IMR-90 (cell line): ENCODE measurements around the gene GRM2.
"Not testable (repeated sequence)": the region's sequence is repeated elsewhere in the genome, so short reads cannot be mapped to it uniquely, and the experiment has no call there.

Experiments used
- BHLHE40 ChIP-seq: fragments of 150-350 bp; IDR thresholded peaks from 2 replicates; pipeline ENCODE4 v1.6.1; 2016; ENCODE audit warnings: mild to moderate bottlenecking, low read depth, low read length
- CHD1 ChIP-seq: IDR thresholded peaks from 2 replicates; pipeline ENCODE4 v1.6.1; 2012; ENCODE audit warnings: low read depth, low read length, improper control_type of control experiment
- FOS ChIP-seq: fragments of 150-350 bp; IDR thresholded peaks from 2 replicates; pipeline ENCODE4 v1.6.1; 2016; ENCODE audit warnings: low read depth, low read length
- MAFK ChIP-seq: IDR thresholded peaks from 2 replicates; pipeline ENCODE4 v1.6.1; 2012; ENCODE audit warnings: low read depth, low read length, improper control_type of control experiment
- MAZ ChIP-seq: IDR thresholded peaks from 2 replicates; pipeline ENCODE4 v1.6.1; 2012; ENCODE audit warnings: low read depth, mild to moderate bottlenecking, low read length, improper control_type of control experiment, moderate library complexity, borderline replicate concordance
- MXI1 ChIP-seq: IDR thresholded peaks from 2 replicates; pipeline ENCODE4 v1.6.1; 2012; ENCODE audit warnings: low read depth, mild to moderate bottlenecking, low read length, moderate library complexity, borderline replicate concordance
- POLR2A ChIP-seq: IDR thresholded peaks from 2 replicates; pipeline ENCODE4 v1.6.1; 2012; ENCODE audit warnings: mild to moderate bottlenecking, low read depth, low read length
- RAD21 ChIP-seq: IDR thresholded peaks from 2 replicates; pipeline ENCODE4 v1.6.1; 2012; ENCODE audit warnings: low read length, improper control_type of control experiment
- RCOR1 ChIP-seq: IDR thresholded peaks from 2 replicates; pipeline ENCODE4 v1.6.1; 2012; ENCODE audit warnings: mild to moderate bottlenecking, low read length, improper control_type of control experiment; ENCODE audit not compliant: insufficient replicate concordance
- RFX5 ChIP-seq: IDR thresholded peaks from 2 replicates; pipeline ENCODE4 v1.8.0; 2012; ENCODE audit warnings: low read depth, mild to moderate bottlenecking, low read length, moderate library complexity
- SMC3 ChIP-seq: fragments of 150-350 bp; IDR thresholded peaks from 2 replicates; pipeline ENCODE4 v1.6.1; 2016; ENCODE audit warnings: low read depth, mild to moderate bottlenecking, antibody characterized with exemption, low read length, moderate library complexity
- TF ChIP-seq, protein P1 (sequence below): conservative IDR thresholded peaks from 2 replicates; pipeline ENCODE4 v1.5.1; 2012; ENCODE audit warnings: mild to moderate bottlenecking, low read depth, low read length, improper control_type of control experiment
- TF ChIP-seq, protein P2 (sequence below): fragments of 150-350 bp; IDR thresholded peaks from 2 replicates; pipeline ENCODE4 v1.6.1; 2017; ENCODE audit warnings: mild to moderate bottlenecking, antibody characterized with exemption, low read length, low read depth
- TF ChIP-seq, protein P3 (sequence below): fragments of 150-350 bp; IDR thresholded peaks from 2 replicates; pipeline ENCODE4 v1.6.1; 2016; ENCODE audit warnings: low read depth, mild to moderate bottlenecking, low read length, moderate library complexity, borderline replicate concordance

DNA sequence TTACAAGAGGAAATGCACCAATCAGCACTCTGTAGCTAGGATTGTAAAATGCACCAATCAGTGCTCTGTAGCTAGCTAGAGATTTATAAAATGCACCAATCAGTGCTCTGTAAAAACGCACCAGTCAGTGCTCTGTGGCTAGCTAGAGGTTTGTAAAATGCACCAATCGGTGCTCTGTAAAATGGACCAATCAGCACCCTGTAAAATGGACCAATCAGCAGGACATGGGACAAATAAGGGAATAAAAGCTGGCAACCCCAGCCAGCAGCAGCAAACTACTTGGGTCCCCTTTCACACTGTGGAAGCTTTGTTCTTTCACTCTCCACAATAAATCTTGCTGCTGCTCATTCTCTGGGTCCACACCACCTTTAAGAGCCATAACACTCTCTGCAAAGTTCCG is 35.5 kb downstream of the GRM2 start:
- not testable (repeated sequence) for TF ChIP-seq SMC3, POLR2A, RFX5, CHD1, MAZ, BHLHE40, FOS, MAFK, RAD21, RCOR1, MXI1
- TF ChIP-seq, protein P1, sequence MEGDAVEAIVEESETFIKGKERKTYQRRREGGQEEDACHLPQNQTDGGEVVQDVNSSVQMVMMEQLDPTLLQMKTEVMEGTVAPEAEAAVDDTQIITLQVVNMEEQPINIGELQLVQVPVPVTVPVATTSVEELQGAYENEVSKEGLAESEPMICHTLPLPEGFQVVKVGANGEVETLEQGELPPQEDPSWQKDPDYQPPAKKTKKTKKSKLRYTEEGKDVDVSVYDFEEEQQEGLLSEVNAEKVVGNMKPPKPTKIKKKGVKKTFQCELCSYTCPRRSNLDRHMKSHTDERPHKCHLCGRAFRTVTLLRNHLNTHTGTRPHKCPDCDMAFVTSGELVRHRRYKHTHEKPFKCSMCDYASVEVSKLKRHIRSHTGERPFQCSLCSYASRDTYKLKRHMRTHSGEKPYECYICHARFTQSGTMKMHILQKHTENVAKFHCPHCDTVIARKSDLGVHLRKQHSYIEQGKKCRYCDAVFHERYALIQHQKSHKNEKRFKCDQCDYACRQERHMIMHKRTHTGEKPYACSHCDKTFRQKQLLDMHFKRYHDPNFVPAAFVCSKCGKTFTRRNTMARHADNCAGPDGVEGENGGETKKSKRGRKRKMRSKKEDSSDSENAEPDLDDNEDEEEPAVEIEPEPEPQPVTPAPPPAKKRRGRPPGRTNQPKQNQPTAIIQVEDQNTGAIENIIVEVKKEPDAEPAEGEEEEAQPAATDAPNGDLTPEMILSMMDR = not testable (repeated sequence)
- TF ChIP-seq, protein P2, sequence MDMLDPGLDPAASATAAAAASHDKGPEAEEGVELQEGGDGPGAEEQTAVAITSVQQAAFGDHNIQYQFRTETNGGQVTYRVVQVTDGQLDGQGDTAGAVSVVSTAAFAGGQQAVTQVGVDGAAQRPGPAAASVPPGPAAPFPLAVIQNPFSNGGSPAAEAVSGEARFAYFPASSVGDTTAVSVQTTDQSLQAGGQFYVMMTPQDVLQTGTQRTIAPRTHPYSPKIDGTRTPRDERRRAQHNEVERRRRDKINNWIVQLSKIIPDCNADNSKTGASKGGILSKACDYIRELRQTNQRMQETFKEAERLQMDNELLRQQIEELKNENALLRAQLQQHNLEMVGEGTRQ = not testable (repeated sequence)
- TF ChIP-seq, protein P3, sequence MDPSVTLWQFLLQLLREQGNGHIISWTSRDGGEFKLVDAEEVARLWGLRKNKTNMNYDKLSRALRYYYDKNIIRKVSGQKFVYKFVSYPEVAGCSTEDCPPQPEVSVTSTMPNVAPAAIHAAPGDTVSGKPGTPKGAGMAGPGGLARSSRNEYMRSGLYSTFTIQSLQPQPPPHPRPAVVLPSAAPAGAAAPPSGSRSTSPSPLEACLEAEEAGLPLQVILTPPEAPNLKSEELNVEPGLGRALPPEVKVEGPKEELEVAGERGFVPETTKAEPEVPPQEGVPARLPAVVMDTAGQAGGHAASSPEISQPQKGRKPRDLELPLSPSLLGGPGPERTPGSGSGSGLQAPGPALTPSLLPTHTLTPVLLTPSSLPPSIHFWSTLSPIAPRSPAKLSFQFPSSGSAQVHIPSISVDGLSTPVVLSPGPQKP = not testable (repeated sequence)
